ENCODE results near the gene VKORC1. TPM values are rescaled to one million over a fixed set of nuclear protein-coding genes. Genes with fewer than 3 reads are reported as not detected.

The VKORC1 gene
- total and polyA plus RNA-seq, 2 of the 8 experiments (the other 6 are each of a cell fraction or from before 2014, with no cell fraction given) = 84.1 to 483 TPM

GRCh38 chr16:31114468-31114867 is 19.9 kb upstream of the VKORC1 start:
- WGBS, 2 experiments (ENCODE audit: extremely low coverage in 1 of 2, insufficient coverage in 1 of 2, insufficient read length in 1 of 2, insufficient replicate concordance in 2 of 2, low coverage in 1 of 2, low lambda C conversion rate in 2 of 2, missing lambda C conversion rate in 1 of 2) = 92% methylated on average over 8 of the region's 8 CpGs; no CpG with 5 or more reads in 1 of the 2 experiments
- peaks cover 2 to 18% (median 12%) of the 10 kb centered on the region in 4 experiments; a peak in 5 of 8 replicates for H3K36me3 ChIP-seq (ENCODE audit: control insufficient read depth in 2 of 4, insufficient read depth in 4 of 4, low read length in 3 of 4)
- H2BK5ac ChIP-seq (ENCODE audit: low read depth, low read length) = no peak overlapping the region
- H3K23me2 ChIP-seq (ENCODE audit: low read depth, low read length) = peaks cover 6% of the 10 kb centered on the region
- no peak overlapping the region for H3K9ac ChIP-seq (replicated peaks in 1 of 4; ENCODE audit: extremely low read depth in 1 of 4, low read depth in 3 of 4, low read length in 3 of 4)
- no peak overlapping the region for H4K91ac ChIP-seq (replicated peaks; ENCODE audit: insufficient read length, low read length)
- no peak overlapping the region for H2BK120ac ChIP-seq (replicated peaks; ENCODE audit: low read depth, low read length)
- no peak overlapping the region for H3K4ac ChIP-seq (replicated peaks; ENCODE audit: insufficient read length, low read depth, low read length)
- no peak overlapping the region for H2AK5ac ChIP-seq (ENCODE audit: low read depth, low read length)
- H3K9me3 ChIP-seq (ENCODE audit: insufficient read depth in 2 of 2, low read depth in 1 of 2, low read length in 1 of 2) = no peaks in the 10 kb centered on the region
- peaks cover 0 to 3% of the 10 kb centered on the region in 2 experiments for H4K20me1 ChIP-seq (replicated peaks in 1 of 2; ENCODE audit: control insufficient read depth in 1 of 2, insufficient read depth in 2 of 2, low read length in 2 of 2)
- no peak overlapping the region for H3K4me3 ChIP-seq (ENCODE audit: extremely low read depth in 1 of 4, insufficient read depth in 2 of 4, low read depth in 3 of 4, low read length in 4 of 4)
- DNase-seq (ENCODE audit: low read depth in 1 of 2, low spot score in 2 of 2) (no peak), FAIRE-seq (no peak)
- H3K27me3 ChIP-seq (replicated peaks in 1 of 4; ENCODE audit: control insufficient read depth in 3 of 4, extremely low read depth in 1 of 4, insufficient read depth in 3 of 4, low read length in 3 of 4) = no peaks in the 10 kb centered on the region
- no peak overlapping the region for H3K14ac ChIP-seq (ENCODE audit: insufficient read length)
- peaks cover 0 to 4% (median 2%) of the 10 kb centered on the region in 4 experiments; a peak in 3 of 7 replicates for H3K4me1 ChIP-seq (replicated peaks in 1 of 4; ENCODE audit: control insufficient read depth in 3 of 4, insufficient read depth in 4 of 4, low read length in 3 of 4)
- no peak overlapping the region for H2BK12ac ChIP-seq (ENCODE audit: low read depth, low read length)
- no peak overlapping the region for H4K8ac ChIP-seq (ENCODE audit: extremely low read depth, insufficient read depth, low read length)
- H4K5ac ChIP-seq (ENCODE audit: insufficient read length, low read depth, low read length) = no peak overlapping the region
- H3K79me2 ChIP-seq (ENCODE audit: control insufficient read depth in 1 of 2, insufficient read depth in 2 of 2, low read length in 2 of 2) = peaks cover 3 to 16% of the 10 kb centered on the region in 2 experiments; a peak in 3 of 4 replicates
- no peak overlapping the region for H3K23ac ChIP-seq (ENCODE audit: insufficient read length)
- no peak overlapping the region for H3K27ac ChIP-seq (ENCODE audit: low read depth, low read length)
- H3K56ac ChIP-seq (replicated peaks; ENCODE audit: insufficient read length, low read depth, low read length) = no peak overlapping the region
- H3K18ac ChIP-seq (ENCODE audit: extremely low read depth, low read length) = no peak overlapping the region
- ChIA-PET POLR2A (ENCODE audit: partially characterized antibody) (interaction anchor here (1.5 to 29.9 kb wide), 5 partner anchors 13 to 69 kb away, joined by 3 to 713 read pairs (median 10); partner anchors contain the start of genes PRSS36, PRSS8 and VKORC1), CTCF (ENCODE audit: partially characterized antibody) (interaction anchor here (1.2 to 1.3 kb wide), 2 partner anchors 14 to 132 kb away, joined by 3 read pairs; no protein-coding TSS in a partner anchor)
- peaks cover 8% of the 10 kb centered on the region for H3K79me1 ChIP-seq (ENCODE audit: low read depth, low read length)
- no peak overlapping the region for H3K4me2 ChIP-seq (ENCODE audit: insufficient read depth in 1 of 2, low read depth in 2 of 2, low read length in 2 of 2)
- no peak overlapping the region for H2BK20ac ChIP-seq (ENCODE audit: low read length)
- H2AFZ ChIP-seq (ENCODE audit: low read length) = no peak overlapping the region
- H2BK15ac ChIP-seq (ENCODE audit: low read length) = no peak overlapping the region
- TF ChIP-seq CTBP2 (IDR thresholded peaks at IDR 0.05; ENCODE audit: borderline replicate concordance, insufficient read depth, insufficient read length, low read length) (no peak), RNF2 (IDR thresholded peaks at IDR 0.05; ENCODE audit: borderline replicate concordance, low read depth, low read length, missing control alignments, poor library complexity, severe bottlenecking) (no peak), CREB1 (IDR thresholded peaks at IDR 0.05) (no peak), TAF7 (optimal IDR thresholded peaks at IDR 0.05; ENCODE audit: borderline replicate concordance, low read depth, low read length) (no peak), EZH2 (IDR thresholded peaks at IDR 0.05; ENCODE audit: low read depth, low read length, severe bottlenecking) (no peak), ATF3 (IDR thresholded peaks at IDR 0.05; ENCODE audit: insufficient read depth, low read depth, low read length) (no peak), GABPA (IDR thresholded peaks at IDR 0.05; ENCODE audit: borderline replicate concordance, insufficient read depth, low read length) (no peak)
- TF ChIP-seq, protein P1, sequence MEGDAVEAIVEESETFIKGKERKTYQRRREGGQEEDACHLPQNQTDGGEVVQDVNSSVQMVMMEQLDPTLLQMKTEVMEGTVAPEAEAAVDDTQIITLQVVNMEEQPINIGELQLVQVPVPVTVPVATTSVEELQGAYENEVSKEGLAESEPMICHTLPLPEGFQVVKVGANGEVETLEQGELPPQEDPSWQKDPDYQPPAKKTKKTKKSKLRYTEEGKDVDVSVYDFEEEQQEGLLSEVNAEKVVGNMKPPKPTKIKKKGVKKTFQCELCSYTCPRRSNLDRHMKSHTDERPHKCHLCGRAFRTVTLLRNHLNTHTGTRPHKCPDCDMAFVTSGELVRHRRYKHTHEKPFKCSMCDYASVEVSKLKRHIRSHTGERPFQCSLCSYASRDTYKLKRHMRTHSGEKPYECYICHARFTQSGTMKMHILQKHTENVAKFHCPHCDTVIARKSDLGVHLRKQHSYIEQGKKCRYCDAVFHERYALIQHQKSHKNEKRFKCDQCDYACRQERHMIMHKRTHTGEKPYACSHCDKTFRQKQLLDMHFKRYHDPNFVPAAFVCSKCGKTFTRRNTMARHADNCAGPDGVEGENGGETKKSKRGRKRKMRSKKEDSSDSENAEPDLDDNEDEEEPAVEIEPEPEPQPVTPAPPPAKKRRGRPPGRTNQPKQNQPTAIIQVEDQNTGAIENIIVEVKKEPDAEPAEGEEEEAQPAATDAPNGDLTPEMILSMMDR (IDR thresholded peaks at IDR 0.05; ENCODE audit: control extremely low read depth in 1 of 3, insufficient read depth in 1 of 3, low read depth in 1 of 3, low read length in 3 of 3) = no peak
